Stimulated activated CD8-positive, alpha-beta memory T cell treated with anti-CD3 and anti-CD28 coated beads, Interleukin-15, amount 100 ng/mL, for 24 hours (primary cell): ENCODE data around the gene KIF25.
"Not testable (repeated sequence)": the region's sequence is repeated elsewhere in the genome, so short reads cannot be mapped to it uniquely, and the experiment has no call there.

Experiments
- DNase-seq: peaks from one replicate; pipeline ENCODE4 v3.0.0-alpha.2; 2020; ENCODE audit warnings: low read depth

KIF25 gene

DNA sequence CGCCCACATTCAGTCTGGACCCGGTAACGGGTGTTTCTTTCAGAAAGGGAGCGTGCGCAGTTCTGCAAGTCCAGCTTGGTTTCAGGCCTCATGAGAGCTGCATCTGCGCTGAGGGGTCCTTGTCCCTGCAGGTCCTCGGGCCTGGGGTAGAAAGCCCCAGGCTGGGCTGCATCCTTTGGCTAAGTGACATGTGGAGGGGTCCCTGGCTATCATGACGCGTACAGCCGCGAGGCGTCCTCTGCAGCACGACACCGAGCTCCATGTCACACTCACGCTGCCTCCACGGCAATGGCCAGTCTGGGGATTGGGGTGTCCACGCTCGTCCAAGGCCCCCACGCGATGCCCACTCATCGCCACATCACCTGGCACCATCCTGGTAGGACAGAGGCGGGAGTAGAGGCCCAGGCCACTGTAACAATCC is 1.7 kb upstream of the KIF25 start:
- no peak for DNase-seq

DNA sequence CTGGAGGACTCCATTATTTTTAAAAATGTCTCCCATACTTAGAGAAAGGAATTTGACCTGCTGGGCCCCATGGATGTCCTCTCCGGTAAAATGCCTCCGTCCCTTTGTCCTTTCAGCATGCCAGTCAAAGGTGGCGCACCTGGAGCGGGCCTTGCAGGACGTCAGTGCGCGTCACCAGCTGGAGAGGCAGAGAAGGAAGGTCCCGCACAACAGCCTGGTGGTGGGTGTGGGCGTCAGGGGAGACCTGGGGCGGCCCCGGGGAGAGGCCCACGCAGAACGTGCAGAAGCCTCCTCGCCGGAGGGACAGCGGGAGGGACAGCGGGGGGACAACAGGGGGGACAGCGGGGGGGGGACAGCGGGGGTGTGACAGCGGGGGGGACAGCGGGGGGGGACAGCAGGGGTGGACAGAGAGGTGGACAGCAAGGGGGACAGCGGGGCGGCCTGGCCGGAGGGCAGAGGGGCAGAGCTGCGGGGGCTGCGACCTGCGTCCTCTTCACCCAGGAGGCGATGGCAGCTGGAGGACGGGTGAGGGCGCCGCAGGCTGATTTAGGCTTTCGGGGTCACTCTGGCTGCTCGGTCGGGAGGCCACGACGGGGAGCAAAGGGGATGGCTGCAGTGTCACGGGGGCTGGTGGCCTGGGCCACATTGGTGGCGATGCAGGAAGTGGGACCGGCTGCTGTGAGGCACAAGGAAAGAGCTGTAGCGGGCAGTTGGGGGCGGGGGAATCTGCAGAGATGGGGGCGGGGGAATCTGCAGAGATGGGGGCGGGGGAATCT is 859 bp upstream of the KIF25 start:
- DNase-seq = no peak

DNA sequence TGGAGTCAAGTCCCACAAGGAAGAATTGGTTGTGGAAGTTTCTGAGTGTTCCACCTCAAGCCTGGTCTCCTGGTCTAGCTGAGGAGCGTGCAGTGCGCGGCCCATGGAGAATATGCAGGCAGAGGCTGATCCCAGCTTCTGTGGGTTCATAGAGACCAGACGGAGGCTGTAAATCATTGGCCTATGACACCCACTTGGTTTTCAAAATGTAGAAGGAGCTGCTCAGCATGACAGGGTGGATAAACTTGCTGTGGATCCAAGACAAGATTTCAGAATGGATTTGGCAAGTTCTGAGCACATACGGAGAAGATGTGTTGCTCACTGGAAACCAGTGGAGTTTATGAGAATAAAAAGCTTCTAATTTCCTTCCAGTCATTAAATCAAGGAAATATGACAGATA is 744 bp downstream of the KIF25 start:
- no peak for DNase-seq

DNA sequence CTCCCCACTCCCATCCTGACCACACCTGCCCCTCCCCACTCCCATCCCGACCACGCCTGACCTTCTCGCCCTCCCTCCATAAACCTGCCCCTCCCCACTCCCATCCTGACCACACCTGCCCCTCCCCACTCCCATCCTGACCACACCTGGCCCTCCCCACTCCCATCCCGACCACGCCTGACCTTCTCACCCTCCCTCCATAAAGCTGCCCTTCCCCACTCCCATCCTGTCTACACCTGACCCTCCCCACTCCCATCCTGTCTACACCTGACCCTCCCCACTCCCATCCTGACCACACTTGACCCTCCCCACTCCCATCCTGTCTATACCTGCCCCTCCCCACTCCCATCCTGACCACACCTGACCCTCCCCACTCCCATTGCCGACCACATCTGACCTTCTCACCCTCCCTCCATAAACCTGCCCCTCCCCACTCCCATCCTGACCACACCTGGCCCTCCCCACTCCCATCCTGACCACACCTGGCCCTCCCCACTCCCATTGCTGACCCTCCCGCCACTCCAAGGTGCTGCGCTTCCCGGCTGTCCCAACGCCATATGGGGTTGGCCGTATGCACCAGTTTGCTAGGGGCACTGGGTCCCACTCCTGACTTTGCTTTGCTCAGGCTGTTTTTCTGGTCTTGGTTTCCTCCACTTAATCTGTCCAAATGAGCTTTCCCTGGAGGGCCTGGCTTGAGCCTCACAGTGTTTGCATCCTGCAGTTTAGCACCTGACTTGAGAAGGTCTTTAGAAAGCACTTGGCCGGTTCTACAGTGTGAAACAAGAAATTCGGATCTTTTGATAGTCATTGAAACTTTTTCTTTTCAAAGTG is 2.9 kb downstream of the KIF25 start:
- DNase-seq = no peak

DNA sequence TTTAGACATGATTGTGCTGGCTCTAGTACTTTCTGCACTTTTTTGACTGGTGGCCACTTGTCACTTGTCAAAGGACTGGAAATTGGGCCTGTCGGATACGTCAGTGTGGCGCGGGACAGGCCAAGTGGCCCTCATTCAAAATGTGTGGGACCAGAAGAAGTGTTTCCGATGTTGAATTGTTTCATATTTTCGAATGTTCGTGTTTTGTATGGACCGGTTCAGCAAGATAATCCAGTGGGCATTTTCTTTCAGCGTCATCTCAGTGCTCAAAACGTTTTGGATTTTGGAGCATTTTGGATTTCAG is 3.5 kb downstream of the KIF25 start:
- DNase-seq = no peak

DNA sequence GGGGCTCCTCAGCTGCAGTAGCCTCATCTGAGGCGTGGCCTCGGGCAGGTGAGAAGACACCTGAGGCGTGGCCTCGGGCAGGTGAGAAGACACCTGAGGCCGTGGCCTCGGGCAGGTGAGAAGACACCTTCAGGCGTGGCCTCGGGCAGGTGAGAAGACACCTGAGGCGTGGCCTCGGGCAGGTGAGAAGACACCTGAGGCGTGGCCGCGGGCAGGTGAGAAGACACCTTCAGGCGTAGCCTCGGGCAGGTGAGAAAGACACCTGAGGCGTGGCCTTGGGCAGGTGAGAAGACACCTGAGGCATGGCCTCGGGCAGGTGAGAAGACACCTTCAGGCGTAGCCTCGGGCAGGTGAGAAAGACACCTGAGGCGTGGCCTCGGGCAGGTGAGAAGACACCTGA is 4.0 kb downstream of the KIF25 start:
- DNase-seq = not testable (repeated sequence)

DNA sequence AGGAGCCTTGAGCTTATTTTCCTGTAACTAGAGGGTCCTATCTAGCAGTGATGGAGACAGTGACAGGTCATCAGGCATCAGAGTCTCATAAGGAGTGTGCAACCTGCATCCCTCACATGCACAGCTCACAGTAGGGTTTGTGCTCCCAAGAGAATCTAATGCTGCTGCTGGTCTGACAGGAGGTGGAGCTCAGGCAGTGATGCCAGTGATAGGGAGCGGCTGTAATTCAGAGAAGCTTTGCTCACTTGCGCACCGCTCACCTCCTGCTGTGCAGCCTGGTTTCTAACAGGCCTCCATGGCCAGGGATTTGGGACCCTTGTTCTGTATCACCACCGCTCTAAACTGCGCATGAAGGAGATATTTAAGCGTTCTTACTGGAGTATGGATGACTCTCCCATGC is 5.3 kb downstream of the KIF25 start:
- no peak for DNase-seq

DNA sequence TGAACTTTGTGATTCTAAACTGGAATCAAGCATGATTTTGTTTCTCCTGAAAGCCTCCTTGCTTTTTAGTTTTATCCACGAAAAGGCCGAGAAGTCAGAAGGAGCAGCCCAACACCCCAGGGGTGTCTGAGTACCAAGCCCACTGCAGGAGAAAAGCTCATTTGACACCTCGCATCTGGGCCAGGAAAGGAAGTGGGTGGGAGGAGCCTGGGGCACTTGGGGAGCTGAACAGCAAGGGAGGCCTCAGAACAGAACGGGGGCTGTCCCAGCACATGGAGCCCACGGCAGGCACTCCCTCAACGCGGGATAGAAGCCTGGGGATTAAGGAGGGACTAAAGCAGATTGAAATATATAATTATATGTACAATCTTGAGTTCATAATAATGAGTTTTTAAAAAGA is 6.6 kb downstream of the KIF25 start:
- no peak for DNase-seq

DNA sequence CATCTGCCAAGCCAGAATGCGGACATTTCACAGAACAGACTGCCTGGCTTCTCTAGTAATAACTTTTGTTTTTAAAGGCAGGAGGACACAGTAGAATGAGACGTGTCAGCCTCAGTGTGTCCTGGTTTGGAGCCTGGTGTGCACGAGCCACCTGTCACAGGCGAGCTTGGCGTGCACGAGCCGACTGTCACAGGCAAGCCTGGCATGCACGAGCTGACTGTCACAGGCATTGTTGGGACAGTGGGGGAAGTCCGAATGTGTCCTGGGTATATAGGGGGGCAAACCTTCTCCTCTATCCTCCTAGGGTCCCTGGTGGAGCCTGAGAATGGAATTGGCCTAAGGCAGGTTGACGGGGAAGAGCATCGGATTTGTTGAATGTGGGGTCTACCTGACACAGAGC is 7.5 kb downstream of the KIF25 start:
- DNase-seq = no peak

DNA sequence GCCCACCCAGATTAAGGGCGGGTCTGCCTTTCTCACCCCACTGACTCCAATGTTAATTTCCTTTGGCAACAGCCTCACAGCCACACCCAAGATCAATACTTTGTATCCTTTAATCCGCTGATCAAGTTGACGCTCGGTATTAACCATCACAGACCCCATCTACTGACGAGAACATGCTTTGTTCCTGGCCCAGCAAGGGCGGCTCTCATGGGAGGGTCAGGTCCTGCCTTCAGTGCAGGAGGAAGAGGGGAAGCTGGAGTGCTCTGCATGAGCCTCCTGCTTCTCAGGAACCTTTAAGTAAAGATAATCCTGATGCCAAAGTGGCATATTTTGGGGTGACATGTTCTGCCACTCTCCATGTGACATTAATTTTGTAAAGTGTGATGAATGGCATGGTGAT is 8.3 kb downstream of the KIF25 start:
- no peak for DNase-seq

DNA sequence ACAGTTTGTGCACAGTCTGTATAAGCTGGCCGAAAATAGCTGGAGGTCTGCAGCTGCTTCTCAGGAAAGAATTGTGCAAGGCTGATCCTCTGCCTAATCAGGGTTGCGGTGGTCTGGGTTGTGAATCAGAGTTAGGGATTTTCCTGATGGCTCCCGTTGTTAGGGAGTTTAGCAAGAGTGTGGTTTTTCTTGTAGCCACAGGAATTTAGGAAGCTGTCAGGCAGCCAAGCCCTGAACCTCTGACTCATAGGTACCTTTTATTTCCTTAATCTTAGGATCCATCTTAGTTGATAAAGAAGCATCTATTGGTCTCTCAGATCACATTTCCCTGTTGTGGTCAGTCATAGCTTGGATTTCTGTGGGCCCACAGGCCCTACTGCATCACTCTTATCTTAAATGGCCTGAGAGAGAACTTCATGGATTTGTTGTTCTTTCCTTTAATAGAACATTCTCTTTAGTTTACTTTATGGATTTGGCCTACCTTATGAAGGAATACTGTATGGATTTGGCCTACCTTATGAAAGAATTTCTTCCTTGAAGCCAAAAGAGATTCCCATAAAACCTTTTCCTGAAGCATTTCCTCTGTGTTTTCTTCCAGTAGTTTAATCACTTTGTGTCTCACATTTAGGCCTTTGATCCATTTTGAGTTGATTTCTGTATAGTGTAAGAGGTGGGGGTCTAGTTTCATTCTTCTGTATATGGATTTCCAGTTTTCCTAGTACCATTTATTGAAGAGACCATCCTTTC is 10.3 kb downstream of the KIF25 start:
- no peak for DNase-seq

DNA sequence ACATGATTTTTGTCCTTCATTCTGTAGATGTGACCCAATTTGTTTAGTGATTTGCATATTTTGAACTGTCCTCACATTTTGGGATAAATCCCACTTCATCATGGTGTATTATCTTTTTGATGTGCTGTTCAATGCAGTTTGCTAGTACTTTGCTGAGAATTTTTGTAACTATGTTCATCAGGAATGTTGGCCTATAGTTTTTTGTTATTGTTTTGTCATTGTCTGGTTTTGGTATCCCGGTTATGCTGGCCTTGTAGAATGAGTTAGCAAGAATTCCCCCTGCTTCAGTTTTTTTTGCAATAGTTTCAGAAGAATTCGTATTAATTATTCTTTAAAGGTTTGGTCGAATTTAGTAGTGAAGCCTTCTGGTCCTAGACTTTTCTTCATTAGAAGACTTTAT is 11.9 kb downstream of the KIF25 start:
- no peak for DNase-seq

DNA sequence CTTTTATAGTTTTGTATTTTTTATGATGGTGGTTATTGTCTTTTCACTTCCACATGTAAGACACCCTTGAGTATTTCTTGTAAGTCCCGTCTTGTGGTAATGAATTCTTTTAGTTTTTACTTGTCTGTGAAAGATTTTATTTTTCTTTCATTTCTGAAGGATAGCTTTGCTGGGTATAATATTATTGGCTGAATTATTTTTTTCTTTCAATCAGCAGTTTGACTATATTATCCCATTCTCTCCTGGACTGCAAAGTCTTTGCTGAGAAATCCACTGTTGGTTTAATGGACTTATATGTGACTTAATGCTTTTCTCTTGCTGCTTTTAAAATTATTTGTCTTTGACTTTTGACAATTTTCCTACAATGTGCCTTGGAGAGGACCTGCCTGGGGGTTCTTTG is 13.8 kb downstream of the KIF25 start:
- no peak for DNase-seq

DNA sequence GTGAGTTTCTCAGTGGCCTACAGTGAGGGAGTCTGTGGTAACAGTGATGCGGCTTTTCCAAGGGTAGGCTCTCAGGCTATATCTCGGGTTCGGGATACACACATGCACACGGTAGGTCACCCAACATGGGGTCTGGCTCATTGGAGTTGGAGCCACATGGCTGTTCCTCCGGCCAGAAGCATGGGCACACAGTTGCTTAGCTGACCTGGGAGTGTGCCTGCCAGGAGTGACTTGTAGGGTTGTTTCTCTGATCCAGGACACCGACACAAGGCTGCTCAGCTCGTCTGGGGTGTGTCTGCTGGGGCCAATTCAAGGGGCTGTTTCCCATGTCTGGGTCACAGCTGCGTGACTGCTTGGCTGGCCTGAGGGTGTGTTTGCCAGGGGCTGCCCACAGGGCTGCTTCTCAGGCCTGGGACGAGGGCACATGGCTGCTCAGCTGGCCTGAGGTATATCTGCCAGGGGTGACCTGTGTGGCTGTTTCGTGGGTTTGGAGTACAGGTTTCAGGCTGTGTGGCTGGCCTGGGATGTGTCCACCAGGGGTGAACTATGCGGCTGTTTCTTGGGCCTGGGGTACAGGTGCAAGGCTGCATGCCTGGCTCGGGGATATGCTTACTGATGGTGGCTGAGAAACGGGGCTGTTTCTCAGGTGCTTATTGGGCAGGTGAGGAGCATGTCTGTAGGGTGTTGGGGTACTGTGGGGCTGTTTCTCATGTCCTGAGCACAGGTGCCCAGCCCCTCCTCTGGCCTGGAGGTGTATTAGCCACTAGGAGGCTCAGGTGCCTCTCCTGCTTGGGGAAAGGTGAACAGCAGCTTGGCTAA is 15.2 kb downstream of the KIF25 start:
- DNase-seq = no peak

DNA sequence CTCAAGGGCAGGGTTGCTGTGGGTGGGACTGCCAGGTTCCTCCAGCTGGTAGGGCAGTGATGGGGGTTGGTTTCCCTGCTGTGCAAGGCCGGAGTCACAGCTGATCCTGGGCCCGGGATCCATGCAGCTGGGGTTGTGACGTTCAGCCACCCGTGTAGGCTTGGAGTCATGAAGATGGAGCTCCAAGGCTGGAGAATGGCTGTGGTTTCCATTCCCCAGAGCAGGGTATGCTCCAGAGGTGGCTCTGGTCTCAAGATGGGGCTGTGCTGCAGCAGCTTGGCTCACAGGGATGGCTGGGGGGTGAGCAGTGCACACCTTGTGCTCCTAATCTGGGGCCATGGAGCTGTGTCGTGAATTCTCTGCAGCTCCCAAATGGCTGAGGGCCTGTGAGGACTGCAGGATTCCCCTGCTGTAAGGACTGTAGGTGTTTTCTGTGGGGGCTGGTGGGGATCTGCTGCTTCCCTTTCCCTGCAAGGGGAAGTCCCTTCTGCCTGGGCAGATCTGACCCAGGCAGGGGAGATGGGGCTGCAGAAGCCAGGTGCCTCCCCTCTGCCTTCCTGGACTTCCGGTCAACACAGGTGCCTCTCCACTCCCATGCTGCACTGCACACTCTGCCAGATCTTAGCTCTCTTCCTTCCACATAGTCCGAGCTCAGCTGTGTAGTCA is 15.9 kb downstream of the KIF25 start:
- DNase-seq = no peak

DNA sequence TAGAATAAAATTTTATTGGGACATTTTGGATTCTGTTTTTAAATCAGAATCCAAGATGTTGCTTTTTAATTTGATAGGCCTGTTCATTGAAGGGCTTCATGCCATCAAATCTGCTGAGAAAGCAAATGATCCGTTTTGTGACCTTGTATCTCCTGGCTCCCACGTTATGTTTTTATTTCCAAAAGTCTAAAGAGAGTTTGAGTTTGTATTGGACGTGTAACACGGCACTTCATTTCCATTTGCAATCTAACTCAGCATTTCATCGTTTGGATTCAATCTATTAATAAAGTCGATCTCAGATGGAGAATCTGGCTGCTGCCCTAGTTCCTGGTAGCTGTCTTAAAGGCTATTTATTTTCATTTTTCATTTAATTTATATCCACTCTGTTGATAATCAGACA is 17.0 kb downstream of the KIF25 start:
- DNase-seq = no peak

DNA sequence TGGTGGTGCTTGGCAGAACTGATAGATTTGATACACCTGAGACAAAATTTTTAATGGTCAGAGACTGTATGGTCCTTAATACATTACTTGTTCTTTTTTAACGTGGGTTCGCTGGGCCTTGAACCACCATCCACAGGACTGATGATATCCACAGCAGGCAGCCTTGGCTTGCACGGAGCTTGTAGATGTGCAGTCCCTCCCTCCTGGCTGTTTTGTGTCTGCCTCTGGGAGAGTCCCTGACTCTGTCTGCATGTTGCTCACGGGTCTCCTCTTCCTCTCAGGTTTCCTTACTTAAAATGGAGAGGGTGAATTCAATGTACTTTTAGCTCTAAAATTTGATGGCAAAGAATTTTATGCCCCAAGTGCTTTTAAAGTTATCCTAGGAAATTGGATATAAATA is 17.5 kb downstream of the KIF25 start:
- no peak for DNase-seq

DNA sequence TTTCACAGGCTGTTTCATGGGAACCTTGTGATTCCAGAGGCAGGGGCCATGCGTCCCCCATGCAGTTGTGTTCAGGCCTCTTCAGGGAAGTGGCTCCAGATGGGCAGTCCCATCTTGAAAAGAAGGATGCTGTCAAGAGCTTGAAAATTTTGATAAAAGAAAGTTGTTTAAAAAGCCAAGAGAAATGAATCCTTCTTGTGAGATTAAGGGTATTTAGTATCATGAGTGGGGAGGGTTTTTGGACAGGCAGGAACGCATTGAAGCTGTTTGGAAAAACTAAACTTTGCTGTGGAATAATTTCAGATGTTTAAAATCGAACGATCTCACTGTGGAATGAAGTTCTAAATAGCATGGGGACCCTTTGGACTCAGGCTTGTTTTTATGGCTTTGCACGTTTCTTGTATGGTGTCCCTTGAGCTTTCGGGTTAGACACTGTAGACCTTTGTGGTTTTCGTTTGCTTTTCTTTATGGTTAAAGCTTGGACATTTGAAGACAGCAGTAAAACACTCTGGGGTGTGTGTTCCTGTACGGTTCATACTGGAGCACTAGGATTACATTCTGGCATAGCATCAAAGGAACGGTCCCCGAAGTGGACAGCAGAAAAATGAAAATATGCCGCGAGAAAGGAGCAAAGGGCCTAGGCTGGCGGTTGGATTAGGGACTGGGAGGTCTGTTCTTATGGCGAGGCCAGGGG is 18.2 kb downstream of the KIF25 start:
- DNase-seq = no peak

DNA sequence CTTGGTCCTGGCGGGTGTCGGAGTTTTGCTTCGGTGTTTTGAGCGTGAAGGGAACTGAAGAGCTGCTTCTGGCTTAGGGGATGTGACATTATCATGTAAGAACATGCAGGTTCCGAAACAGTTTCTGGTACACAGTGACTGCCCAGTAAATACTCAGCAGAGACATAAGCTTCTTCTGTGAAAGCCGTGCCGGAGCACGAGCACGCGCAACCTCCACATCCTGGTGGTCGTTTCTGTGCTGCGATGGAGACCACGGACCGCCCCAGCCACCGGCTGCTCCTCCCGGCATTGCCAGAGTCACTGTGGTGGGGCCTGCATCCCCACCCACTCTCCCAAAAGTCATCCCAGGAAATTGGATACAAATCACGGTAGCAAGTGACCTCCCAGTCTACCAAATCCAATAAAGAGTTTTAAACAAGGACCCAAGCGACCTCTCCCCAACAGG is 18.7 kb downstream of the KIF25 start:
- no peak for DNase-seq

DNA sequence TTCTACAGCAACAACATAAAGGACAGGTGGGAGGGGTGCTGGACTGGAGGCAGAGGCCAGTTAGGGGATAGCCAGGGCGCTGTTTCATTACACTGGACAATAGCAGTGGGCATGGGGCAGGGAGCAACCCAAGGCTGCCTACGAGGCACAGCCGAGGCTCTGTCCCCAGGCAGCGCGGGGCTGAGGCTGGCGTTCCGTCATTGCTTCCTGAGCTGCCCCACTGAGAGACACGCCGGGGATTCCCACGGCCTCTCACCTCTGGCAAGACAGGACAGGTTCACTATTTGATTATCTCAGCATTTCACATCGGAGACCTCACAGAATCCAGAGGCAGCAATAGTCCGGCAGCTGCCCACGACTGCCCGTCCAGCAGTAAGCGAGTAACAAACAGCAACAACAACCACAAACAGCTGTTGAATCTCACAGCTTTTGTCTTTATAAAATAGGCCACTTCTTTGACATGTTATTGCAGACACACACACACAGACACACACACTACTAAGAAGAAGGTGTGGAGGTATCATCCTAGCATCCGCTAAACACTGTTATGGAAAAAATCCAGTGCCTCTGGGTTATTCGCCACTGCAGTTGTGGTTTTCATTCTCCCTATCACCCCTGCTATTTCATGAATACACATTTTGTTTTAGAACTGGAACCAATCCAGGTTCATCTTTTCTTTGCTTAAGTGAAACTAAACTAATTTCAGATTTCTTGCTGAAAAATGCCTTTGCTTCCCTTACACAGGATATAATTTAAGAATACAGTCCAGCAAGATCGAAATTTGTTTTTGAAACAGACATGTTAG is 19.5 kb downstream of the KIF25 start:
- no peak for DNase-seq
